K562 (cell line): ENCODE results near the gene KCNJ5. TPM values are rescaled to one million over a fixed set of nuclear protein-coding genes. Genes with fewer than 3 reads are reported as not detected.

Experiments used
- ATAC-seq: fragments of 200-7000 bp; cut with Tn5 transposase; 3 replicates; pipeline ENCODE4 v1.9.1; 2020; ENCODE audit warnings: moderate library complexity
- BruUV-seq: library from RNA; stranded (reverse); fragments of 400-500 nt; replicated peaks from 2 replicates; lab custom pipeline; 2021; lab: Mats Ljungman, UMichigan
- CTCF ChIA-PET: fragments of 300-600 bp; formaldehyde crosslinking; extraction: SDS; loops from one replicate; lab custom pipeline; 2021; ENCODE audit warnings: low intra/inter-chr PET ratio; lab: Yijun Ruan, JAX
- POLR2A ChIA-PET: fragments of 300-600, 350-650 bp; sonication (Branson Sonifier 250); formaldehyde crosslinking; extraction: SDS; loops from one replicate; lab custom pipeline; 2021; ENCODE audit warnings: antibody characterized with exemption, inconsistent platforms; lab: Yijun Ruan, JAX
- DNase-seq, 4 experiments: peaks; one replicate each; pipeline versions ENCODE4 v3.0.0 to v3.0.0-alpha.2; 2011 to 2018; ENCODE audit warnings: low spot score in 3 of 4, mixed read lengths in 3 of 4; ENCODE audit errors: extremely low read depth in 1 of 4
- FAIRE-seq: peaks from 2 replicates; lab custom pipeline; 2011; peaks lifted over from hg19 to GRCh38; lab: Jason Lieb, UNC
- H2AFZ ChIP-seq: 2 replicates; pipeline ENCODE4 v1.6.0; 2011; ENCODE audit warnings: low read depth, low read length, control low read depth, inconsistent platforms
- H3K27ac ChIP-seq: fragments of 200-600 bp; 3 replicates; pipeline ENCODE4 v1.8.0; 2011; ENCODE audit warnings: low read depth, mild to moderate bottlenecking, control low read depth, inconsistent platforms, low read length, moderate library complexity, mixed read lengths; ENCODE audit errors: extremely low read depth
- H3K27me3 ChIP-seq, 2 experiments: fragments of 300-600 bp in 1 of 2; 2 replicates in 1 of 2; 3 replicates in 1 of 2; pipeline versions ENCODE4 v1.6.0 to v1.8.0; 2011; ENCODE audit warnings: inconsistent platforms in 2 of 2, low read length in 2 of 2, mild to moderate bottlenecking in 1 of 2, mixed read lengths in 1 of 2, moderate library complexity in 1 of 2; ENCODE audit not compliant: control insufficient read depth in 2 of 2, insufficient read depth in 2 of 2
- H3K36me3 ChIP-seq: fragments of 300-600 bp; 3 replicates; pipeline ENCODE4 v1.8.0; 2011; ENCODE audit warnings: mild to moderate bottlenecking, low read length, inconsistent platforms; ENCODE audit not compliant: control insufficient read depth, insufficient read depth
- H3K4me1 ChIP-seq, 2 experiments: fragments of 200-600 bp in 1 of 2; replicated peaks in 1 of 2; 2 replicates in 1 of 2; 3 replicates in 1 of 2; pipeline versions ENCODE4 v1.5.1 to v1.8.0; 2011; ENCODE audit warnings: inconsistent platforms in 2 of 2, low read length in 2 of 2, mild to moderate bottlenecking in 1 of 2, mixed read lengths in 1 of 2, moderate library complexity in 1 of 2; ENCODE audit not compliant: control insufficient read depth in 2 of 2, insufficient read depth in 2 of 2
- H3K4me2 ChIP-seq: 2 replicates; pipeline ENCODE4 v1.6.1; 2011; ENCODE audit warnings: low read length, control low read depth, inconsistent platforms, mixed read lengths; ENCODE audit not compliant: insufficient read depth
- H3K4me3 ChIP-seq: fragments of 200-600 bp; sonication (generic), shearing (Covaris generic); 2 replicates; pipeline ENCODE4 v1.5.1; 2016; ENCODE audit warnings: control low read depth, inconsistent platforms
- H3K79me2 ChIP-seq: fragments of 200-600 bp; 3 replicates; pipeline ENCODE4 v1.8.0; 2011; ENCODE audit warnings: low read length, inconsistent platforms; ENCODE audit not compliant: control insufficient read depth, insufficient read depth
- H3K9ac ChIP-seq, 2 experiments: 2 replicates each; pipeline versions ENCODE4 v1.6.0 to v1.6.1; 2011; ENCODE audit warnings: low read depth in 2 of 2, low read length in 2 of 2, control low read depth in 1 of 2, inconsistent platforms in 1 of 2, mild to moderate bottlenecking in 1 of 2, mixed read lengths in 1 of 2; ENCODE audit not compliant: insufficient read depth in 1 of 2
- H3K9me1 ChIP-seq: one replicate; pipeline ENCODE4 v1.6.0; 2011; ENCODE audit warnings: inconsistent platforms, mild to moderate bottlenecking, low read length, moderate library complexity; ENCODE audit not compliant: control insufficient read depth, insufficient read depth
- H3K9me3 ChIP-seq: replicated peaks from 2 replicates; pipeline ENCODE4 v1.5.1; 2011; ENCODE audit warnings: low read depth, low read length, inconsistent platforms; ENCODE audit not compliant: control insufficient read depth, insufficient read depth
- H4K20me1 ChIP-seq: replicated peaks from 2 replicates; pipeline ENCODE4 v1.6.1; 2011; ENCODE audit warnings: low read length, inconsistent platforms, mixed read lengths; ENCODE audit not compliant: control insufficient read depth, insufficient read depth
- MEF2A ChIP-seq: IDR thresholded peaks from 2 replicates; pipeline ENCODE4 v1.6.1; 2011; ENCODE audit warnings: low read depth, mild to moderate bottlenecking, low read length, moderate library complexity; ENCODE audit not compliant: control insufficient read depth
- MIER1 ChIP-seq: fragments of 450-650 bp; IDR thresholded peaks from 2 replicates; pipeline ENCODE4 v1.6.1; 2016; ENCODE audit warnings: antibody characterized with exemption, mild to moderate bottlenecking, low read depth
- POLR2AphosphoS5 ChIP-seq: IDR thresholded peaks from 2 replicates; pipeline ENCODE4 v1.6.1; 2011; ENCODE audit warnings: mild to moderate bottlenecking, low read depth, low read length, moderate library complexity; ENCODE audit not compliant: control insufficient read depth, insufficient read depth
- SMAD1 ChIP-seq: fragments of 150-350 bp; IDR thresholded peaks from 2 replicates; pipeline ENCODE4 v1.6.1; 2014; ENCODE audit warnings: low read length, low read depth; ENCODE audit not compliant: partially characterized antibody
- SRF ChIP-seq, 2 experiments: fragments of 250-450, 450-650 bp in 1 of 2; sonication (Bioruptor Pico) in 1 of 2; sonication (generic) in 1 of 2; formaldehyde crosslinking; IDR thresholded peaks; 2 replicates each; pipeline versions ENCODE4 v1.5.0 to v1.5.1; 2020 to 2022; ENCODE audit warnings: mild to moderate bottlenecking in 1 of 2, missing genetic modification reagents in 1 of 2
- ZNF174 ChIP-seq: fragments of 250-450 bp; sonication (Bioruptor Pico); IDR thresholded peaks from 2 replicates; pipeline ENCODE4 v1.4.0; 2020; ENCODE audit warnings: mild to moderate bottlenecking
- ZNF778 ChIP-seq: fragments of 450-650 bp; formaldehyde crosslinking; IDR thresholded peaks from 2 replicates; pipeline ENCODE4 v1.4.0; 2020; ENCODE audit warnings: mild to moderate bottlenecking, moderate library complexity
- WGBS: fragments of 100-300 bp; shearing (Covaris generic); methylation state at CpG from one replicate; pipeline ENCODE4 v1.1.6; 2016; ENCODE audit warnings: low coverage, mixed read lengths; ENCODE audit not compliant: insufficient coverage; ENCODE audit errors: missing lambda C conversion rate; 5-methylcytosine and 5-hydroxymethylcytosine counted together
- in situ Hi-C: fragments of 300-500 bp; cut with MboI; formaldehyde crosslinking; loops from 4 replicates; pipeline ENCODE4 v1.15.0; 2018; ENCODE audit warnings: inconsistent platforms, mixed read lengths
- intact Hi-C: fragments of 100-400 bp; cut with micrococcal nuclease; formaldehyde crosslinking; loops from 2 replicates; pipeline ENCODE4 v1.14.2; 2022
- polyA plus RNA-seq, 8 experiments: library from polyadenylated mRNA; depleted of rRNA in 4 of 8; stranded (reverse) in 5 of 8; unstranded in 3 of 8; fragments of >200 nt; fragmentation: Nextera tagmentation in 2 of 8; fragmentation: Illumina TruSeq in 1 of 8; extraction: Ambion mirVana in 2 of 8; extraction: Trizol in 1 of 8; gene quantifications; 2 replicates each; pipeline versions ENCODE4 v1.2.1 to v1.2.3, GENCODE V29; 2011 to 2014; ENCODE audit warnings: inconsistent platforms in 1 of 8, missing spikeins in 1 of 8
- total RNA-seq, 7 experiments: library from RNA; depleted of rRNA in 6 of 7; stranded (reverse); fragments of >200 nt in 6 of 7; fragmentation: Illumina TruSeq in 2 of 7; extraction: Trizol in 2 of 7; gene quantifications; 2 replicates each; pipeline versions ENCODE4 v1.2.1 to v1.2.3, GENCODE V29; 2011 to 2021; ENCODE audit warnings: low replicate concordance in 1 of 7
- TF ChIP-seq, protein P1 (sequence below): fragments of 450-650 bp; IDR thresholded peaks from 2 replicates; pipeline ENCODE4 v1.6.1; 2016; ENCODE audit warnings: low read depth, mild to moderate bottlenecking, moderate library complexity
- TF ChIP-seq, protein P2 (sequence below): fragments of 200-800 bp; sonication (Bioruptor generic); IDR thresholded peaks from 2 replicates; pipeline ENCODE4 v1.6.1; 2016; ENCODE audit warnings: missing genetic modification characterization, missing compliant biosample characterization
- TF ChIP-seq, protein P3 (sequence below): fragments of 250-450 bp; sonication (Bioruptor Pico); IDR thresholded peaks from 2 replicates; pipeline ENCODE4 v1.8.0; 2022; ENCODE audit warnings: inconsistent platforms, mild to moderate bottlenecking, moderate library complexity, borderline replicate concordance

The KCNJ5 gene
- total and polyA plus RNA-seq, 9 of the 15 experiments (the other 6 are each of a cell fraction or from before 2014, with no cell fraction given), result 0.04 TPM; not detected in 8

DNA sequence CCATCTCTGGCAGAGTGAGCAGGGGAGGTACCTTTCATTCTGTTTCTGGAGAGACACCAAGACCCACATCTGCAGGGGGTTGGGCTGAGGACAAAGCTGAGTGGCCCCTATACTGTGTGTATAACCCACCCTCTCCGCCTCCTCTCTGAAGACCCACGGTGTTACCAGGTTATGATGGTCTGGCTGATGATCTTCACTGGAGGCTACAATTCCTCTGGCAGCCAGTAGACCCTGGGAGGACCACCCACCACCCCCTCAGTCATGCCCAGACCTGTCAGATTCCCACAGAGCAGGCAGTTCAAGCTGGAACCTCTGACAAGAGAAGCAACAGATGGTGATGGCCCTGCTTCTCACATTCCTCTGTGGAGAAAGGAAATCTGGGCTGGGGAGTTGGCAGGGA is 12.7 kb upstream of the KCNJ5 start:
- no TSS peak for BruUV-seq
- POLR2A ChIA-PET, result no interaction called here
- in situ Hi-C loops, result loop anchor here (5.0 to 25.0 kb wide), 2 partner anchors 79 to 434 kb away; no protein-coding TSS in a partner anchor

More for the DNA sequence above, 12.7 kb upstream of the KCNJ5 start:
- Histone ChIP-seq H4K20me1 (no peaks in the 10 kb centered on the region), H3K4me2 (no peak overlapping the region), H3K36me3 (no peaks in the 10 kb centered on the region), H3K9me3 (no peaks in the 10 kb centered on the region), H3K4me3 (no peak overlapping the region), H3K27ac (no peak overlapping the region), H3K4me1 (no peaks in the 10 kb centered on the region), H3K79me2 (no peaks in the 10 kb centered on the region), H3K9ac (no peak overlapping the region), H2AFZ (no peak overlapping the region), H3K27me3 (no peaks in the 10 kb centered on the region; a peak in 1 of 5 replicates), H3K9me1 (no peaks in the 10 kb centered on the region)
- intact Hi-C loops, result no loop called here
- no peak for TF ChIP-seq SMAD1
- TF ChIP-seq SRF (CRISPR knock-in tag; IDR thresholded peaks at IDR 0.05), result no peak
- TF ChIP-seq, protein P1, sequence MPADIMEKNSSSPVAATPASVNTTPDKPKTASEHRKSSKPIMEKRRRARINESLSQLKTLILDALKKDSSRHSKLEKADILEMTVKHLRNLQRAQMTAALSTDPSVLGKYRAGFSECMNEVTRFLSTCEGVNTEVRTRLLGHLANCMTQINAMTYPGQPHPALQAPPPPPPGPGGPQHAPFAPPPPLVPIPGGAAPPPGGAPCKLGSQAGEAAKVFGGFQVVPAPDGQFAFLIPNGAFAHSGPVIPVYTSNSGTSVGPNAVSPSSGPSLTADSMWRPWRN, result no peak
- no peak for TF ChIP-seq ZNF778 (CRISPR knock-in tag)
- TF ChIP-seq, protein P2, sequence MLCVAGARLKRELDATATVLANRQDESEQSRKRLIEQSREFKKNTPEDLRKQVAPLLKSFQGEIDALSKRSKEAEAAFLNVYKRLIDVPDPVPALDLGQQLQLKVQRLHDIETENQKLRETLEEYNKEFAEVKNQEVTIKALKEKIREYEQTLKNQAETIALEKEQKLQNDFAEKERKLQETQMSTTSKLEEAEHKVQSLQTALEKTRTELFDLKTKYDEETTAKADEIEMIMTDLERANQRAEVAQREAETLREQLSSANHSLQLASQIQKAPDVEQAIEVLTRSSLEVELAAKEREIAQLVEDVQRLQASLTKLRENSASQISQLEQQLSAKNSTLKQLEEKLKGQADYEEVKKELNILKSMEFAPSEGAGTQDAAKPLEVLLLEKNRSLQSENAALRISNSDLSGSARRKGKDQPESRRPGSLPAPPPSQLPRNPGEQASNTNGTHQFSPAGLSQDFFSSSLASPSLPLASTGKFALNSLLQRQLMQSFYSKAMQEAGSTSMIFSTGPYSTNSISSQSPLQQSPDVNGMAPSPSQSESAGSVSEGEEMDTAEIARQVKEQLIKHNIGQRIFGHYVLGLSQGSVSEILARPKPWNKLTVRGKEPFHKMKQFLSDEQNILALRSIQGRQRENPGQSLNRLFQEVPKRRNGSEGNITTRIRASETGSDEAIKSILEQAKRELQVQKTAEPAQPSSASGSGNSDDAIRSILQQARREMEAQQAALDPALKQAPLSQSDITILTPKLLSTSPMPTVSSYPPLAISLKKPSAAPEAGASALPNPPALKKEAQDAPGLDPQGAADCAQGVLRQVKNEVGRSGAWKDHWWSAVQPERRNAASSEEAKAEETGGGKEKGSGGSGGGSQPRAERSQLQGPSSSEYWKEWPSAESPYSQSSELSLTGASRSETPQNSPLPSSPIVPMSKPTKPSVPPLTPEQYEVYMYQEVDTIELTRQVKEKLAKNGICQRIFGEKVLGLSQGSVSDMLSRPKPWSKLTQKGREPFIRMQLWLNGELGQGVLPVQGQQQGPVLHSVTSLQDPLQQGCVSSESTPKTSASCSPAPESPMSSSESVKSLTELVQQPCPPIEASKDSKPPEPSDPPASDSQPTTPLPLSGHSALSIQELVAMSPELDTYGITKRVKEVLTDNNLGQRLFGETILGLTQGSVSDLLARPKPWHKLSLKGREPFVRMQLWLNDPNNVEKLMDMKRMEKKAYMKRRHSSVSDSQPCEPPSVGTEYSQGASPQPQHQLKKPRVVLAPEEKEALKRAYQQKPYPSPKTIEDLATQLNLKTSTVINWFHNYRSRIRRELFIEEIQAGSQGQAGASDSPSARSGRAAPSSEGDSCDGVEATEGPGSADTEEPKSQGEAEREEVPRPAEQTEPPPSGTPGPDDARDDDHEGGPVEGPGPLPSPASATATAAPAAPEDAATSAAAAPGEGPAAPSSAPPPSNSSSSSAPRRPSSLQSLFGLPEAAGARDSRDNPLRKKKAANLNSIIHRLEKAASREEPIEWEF (CRISPR knock-in tag), result no peak
- no peak for TF ChIP-seq POLR2AphosphoS5
- no peak for TF ChIP-seq MEF2A
- no peak for TF ChIP-seq MIER1
- TF ChIP-seq ZNF174, result no peak
- TF ChIP-seq, protein P3, sequence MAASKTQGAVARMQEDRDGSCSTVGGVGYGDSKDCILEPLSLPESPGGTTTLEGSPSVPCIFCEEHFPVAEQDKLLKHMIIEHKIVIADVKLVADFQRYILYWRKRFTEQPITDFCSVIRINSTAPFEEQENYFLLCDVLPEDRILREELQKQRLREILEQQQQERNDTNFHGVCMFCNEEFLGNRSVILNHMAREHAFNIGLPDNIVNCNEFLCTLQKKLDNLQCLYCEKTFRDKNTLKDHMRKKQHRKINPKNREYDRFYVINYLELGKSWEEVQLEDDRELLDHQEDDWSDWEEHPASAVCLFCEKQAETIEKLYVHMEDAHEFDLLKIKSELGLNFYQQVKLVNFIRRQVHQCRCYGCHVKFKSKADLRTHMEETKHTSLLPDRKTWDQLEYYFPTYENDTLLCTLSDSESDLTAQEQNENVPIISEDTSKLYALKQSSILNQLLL (CRISPR knock-in tag), result no peak
- CTCF ChIA-PET, result no interaction called here
- ATAC-seq (no peak), FAIRE-seq (no peak), DNase-seq (no peak)
- WGBS, result 0% methylated on average over 2 of the region's 2 CpGs
